Heart left ventricle (tissue), 16 donors: ENCODE measurements around the gene CCDC170. TPM values are rescaled to one million over a fixed set of nuclear protein-coding genes. Genes with fewer than 3 reads are reported as not detected.

Experiments used
- ATAC-seq, 4 donors: fragments of 200-7000 bp; cut with Tn5 transposase; one replicate each; pipeline ENCODE4 v1.9.1; 2020 to 2022; ENCODE audit warnings: moderate library complexity in 4 of 4, mild to moderate bottlenecking in 3 of 4, moderate number of reproducible peaks in 1 of 4
- DNase-seq, 5 donors: peaks; one replicate each; pipeline ENCODE4 v3.0.0-alpha.2; 2020
- H3K27ac ChIP-seq, 12 donors: fragments of 200-600 bp; sonication (generic) in 4 of 12; one replicate each; pipeline versions ENCODE4 v1.5.0 to v1.8.0; 2016 to 2022; ENCODE audit warnings: mild to moderate bottlenecking in 2 of 12
- H3K27me3 ChIP-seq, 9 donors: fragments of 200-600 bp; sonication (generic) in 2 of 9; one replicate each; pipeline versions ENCODE4 v1.5.1 to v1.8.0; 2016 to 2022; ENCODE audit warnings: mild to moderate bottlenecking in 3 of 9
- H3K36me3 ChIP-seq, 9 donors: fragments of 200-600 bp; sonication (generic) in 2 of 9; one replicate each; pipeline versions ENCODE4 v1.5.0 to v1.8.0; 2018 to 2022; ENCODE audit warnings: mild to moderate bottlenecking in 2 of 9
- H3K4me1 ChIP-seq, 12 donors: fragments of 200-600 bp; sonication (generic) in 4 of 12; one replicate each; pipeline versions ENCODE4 v1.5.0 to v1.8.0; 2016 to 2022; ENCODE audit warnings: mild to moderate bottlenecking in 3 of 12
- H3K4me3 ChIP-seq, 12 donors: fragments of 200-600 bp; sonication (generic) in 4 of 12; one replicate each; pipeline versions ENCODE4 v1.5.0 to v1.8.0; 2017 to 2022; ENCODE audit warnings: mild to moderate bottlenecking in 9 of 12, moderate library complexity in 4 of 12
- H3K9me3 ChIP-seq, 12 donors: fragments of 200-600 bp; sonication (generic) in 4 of 12; one replicate each; pipeline versions ENCODE4 v1.5.0 to v1.8.0; 2016 to 2022; ENCODE audit warnings: mild to moderate bottlenecking in 1 of 12
- POLR2A ChIP-seq, 2 donors: fragments of 450-650 bp; IDR thresholded peaks; one replicate each; pipeline ENCODE4 v1.6.1; 2017; ENCODE audit warnings: antibody characterized with exemption in 2 of 2, mild to moderate bottlenecking in 2 of 2, moderate library complexity in 2 of 2
- WGBS, 4 donors: extraction: QIAGEN DNeasy Blood & Tissue Kit in 2 of 4; methylation state at CpG; one replicate each; pipeline versions ENCODE4 v1.1.5 to v1.1.7; 2013 to 2018; 5-methylcytosine and 5-hydroxymethylcytosine counted together
- intact Hi-C, 10 donors: fragments of 100-400 bp; cut with DNase I; formaldehyde crosslinking; loops; one replicate each; pipeline versions ENCODE4 v1.11.1 to v1.14.2; 2022
- polyA plus RNA-seq, 2 donors: library from polyadenylated mRNA; stranded (reverse); fragments of 200-250 nt; gene quantifications; one replicate each; pipeline ENCODE4 v1.2.3, GENCODE V29; 2013
- total RNA-seq, 9 donors: library from RNA; depleted of rRNA in 2 of 9; stranded (reverse); fragments of >200 nt in 2 of 9; fragmentation: NEBNext Ultra II Directional in 3 of 9; extraction: Animal tissue kit (Norgen Biotek cat#: 25700) in 3 of 9; gene quantifications; one replicate each; pipeline versions ENCODE4 v1.1.0 to v1.2.4, GENCODE V29; 2016 to 2023
- TF ChIP-seq, protein P1 (sequence below), 12 donors: fragments of 200-600 bp; sonication (generic) in 4 of 12; IDR thresholded peaks; one replicate each; pipeline versions ENCODE4 v1.5.0 to v1.8.0; 2018 to 2022; ENCODE audit warnings: antibody characterized with exemption in 12 of 12, mild to moderate bottlenecking in 5 of 12
- donor health status: ischemic (EF 13 %, LVEDD 7.1; RV severe dilation, severe dysfunction).
- donor health status: healthy with polysubstance abuse.
- donor health status: DM: no; HTN: yes; CAD: no.
- donor health status: DM: no; HTN: no; CAD: no.
- donor health status: ischemic (EF 25% LVEDD 6.9; RV normal size, moderate dysfunction).
- donor health status: ischemic (EF 25% LVEDD 5.7; RV mildly dilated, moderate dysfunction).
- donor health status: healthy.
- donor health status: DM: yes; HTN: yes; CAD: no.
- donor health status: ischemic (EF 35%, LVEDD 5.7; RV mildly dilated, moderate dysfunction).
- donor health status: nonischemic (EF 11% LVEDD 7.7; RV severe dilation, severe dysfunction).
- donor health status: DM: yes; HTN: yes; CAD: no.
- donor health status: PGD.
- donor health status: ischemic (EF 29% LVEDD 5.4; RV normal size, mild dysfunction).
- donor health status: nonischemic (EF 23%, LVEDD 6.1; RV moderate dilation, normal function).

CCDC170 gene
- total and polyA plus RNA-seq, 11 donors = 0.07 to 4.4 (median 0.31) TPM

DNA sequence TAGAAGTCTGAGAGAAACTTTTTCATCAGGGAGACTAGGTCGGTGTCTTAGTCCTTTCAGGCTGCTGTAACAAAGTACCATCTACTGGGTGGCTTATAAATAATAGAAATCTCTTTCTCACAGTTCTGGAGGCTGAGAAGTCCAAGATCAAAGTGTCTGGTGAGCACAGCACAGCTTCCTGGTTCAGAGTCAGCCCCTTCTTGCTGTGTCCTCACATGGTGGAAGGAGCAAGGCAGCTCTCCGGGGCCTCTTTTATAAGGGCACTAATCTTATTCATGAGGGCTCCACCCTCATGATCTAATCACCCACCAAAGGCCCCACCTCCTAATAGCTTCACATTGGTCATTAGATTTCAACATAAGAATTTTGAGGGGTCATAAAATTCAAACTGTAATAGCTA, 122.8 kb downstream of the CCDC170 start:
- intact Hi-C loops = no loop called here
- peak overlapping the region in 1 of 12 donors; percentile 19 for H3K27ac ChIP-seq
- WGBS, 4 donors = 70 to 84% (median 80%) methylated on average over 2 of the region's 2 CpGs
- ATAC-seq (no peak), DNase-seq (no peak)
- H3K9me3 ChIP-seq = peaks cover 0 to 5% (median 0%) of the 10 kb centered on the region in 12 donors
- H3K27me3 ChIP-seq = peaks cover 0 to 3% (median 0%) of the 10 kb centered on the region in 9 donors
- H3K4me3 ChIP-seq = no peak overlapping the region
- H3K36me3 ChIP-seq = no peaks in the 10 kb centered on the region
- H3K4me1 ChIP-seq = no peaks in the 10 kb centered on the region
- no peak for TF ChIP-seq POLR2A (IDR thresholded peaks at IDR 0.05)
- TF ChIP-seq, protein P1, sequence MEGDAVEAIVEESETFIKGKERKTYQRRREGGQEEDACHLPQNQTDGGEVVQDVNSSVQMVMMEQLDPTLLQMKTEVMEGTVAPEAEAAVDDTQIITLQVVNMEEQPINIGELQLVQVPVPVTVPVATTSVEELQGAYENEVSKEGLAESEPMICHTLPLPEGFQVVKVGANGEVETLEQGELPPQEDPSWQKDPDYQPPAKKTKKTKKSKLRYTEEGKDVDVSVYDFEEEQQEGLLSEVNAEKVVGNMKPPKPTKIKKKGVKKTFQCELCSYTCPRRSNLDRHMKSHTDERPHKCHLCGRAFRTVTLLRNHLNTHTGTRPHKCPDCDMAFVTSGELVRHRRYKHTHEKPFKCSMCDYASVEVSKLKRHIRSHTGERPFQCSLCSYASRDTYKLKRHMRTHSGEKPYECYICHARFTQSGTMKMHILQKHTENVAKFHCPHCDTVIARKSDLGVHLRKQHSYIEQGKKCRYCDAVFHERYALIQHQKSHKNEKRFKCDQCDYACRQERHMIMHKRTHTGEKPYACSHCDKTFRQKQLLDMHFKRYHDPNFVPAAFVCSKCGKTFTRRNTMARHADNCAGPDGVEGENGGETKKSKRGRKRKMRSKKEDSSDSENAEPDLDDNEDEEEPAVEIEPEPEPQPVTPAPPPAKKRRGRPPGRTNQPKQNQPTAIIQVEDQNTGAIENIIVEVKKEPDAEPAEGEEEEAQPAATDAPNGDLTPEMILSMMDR (IDR thresholded peaks at IDR 0.05) = no peak

DNA sequence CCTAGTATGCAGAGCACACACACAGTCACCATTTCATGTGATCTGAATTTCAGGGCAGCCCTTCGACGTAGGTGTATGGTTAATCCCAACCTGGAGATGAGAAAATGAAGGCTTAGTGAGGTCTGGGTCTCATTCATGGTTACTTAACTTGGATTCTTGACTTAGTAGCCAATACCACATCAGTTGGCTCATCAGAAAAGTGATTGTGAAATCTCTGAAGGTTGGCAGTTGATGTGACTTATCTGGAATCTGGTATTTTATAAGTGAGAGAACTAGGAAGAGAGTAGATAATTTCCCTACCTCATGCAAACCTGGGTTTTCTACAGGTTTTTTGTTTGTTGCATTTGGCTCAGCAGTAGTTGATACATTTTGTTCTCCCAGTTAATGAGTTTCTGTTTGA, 123.7 kb downstream of the CCDC170 start:
- no peak overlapping the region for H3K4me3 ChIP-seq
- peaks cover 0 to 3% (median 0%) of the 10 kb centered on the region in 9 donors for H3K27me3 ChIP-seq
- no peak overlapping the region for H3K27ac ChIP-seq
- TF ChIP-seq POLR2A (IDR thresholded peaks at IDR 0.05) = no peak
- TF ChIP-seq, protein P1 (IDR thresholded peaks at IDR 0.05) = no peak
- intact Hi-C loops = no loop called here
- H3K36me3 ChIP-seq = no peaks in the 10 kb centered on the region
- peaks cover 0 to 5% (median 0%) of the 10 kb centered on the region in 12 donors for H3K9me3 ChIP-seq
- ATAC-seq = no peak
- no peaks in the 10 kb centered on the region for H3K4me1 ChIP-seq
- DNase-seq = no peak
- WGBS, 4 donors = 76 to 96% (median 95%) methylated on average over 2 of the region's 2 CpGs

- Histone ChIP-seq H3K9me3 (peaks cover 0 to 5% (median 0%) of the 10 kb centered on the region in 12 donors), H3K27ac (no peak overlapping the region), H3K4me1 (no peaks in the 10 kb centered on the region), H3K4me3 (no peak overlapping the region), H3K36me3 (no peaks in the 10 kb centered on the region), H3K27me3 (peaks cover 0 to 6% (median 0%) of the 10 kb centered on the region in 9 donors)
- no peak for DNase-seq
- TF ChIP-seq, protein P1 (IDR thresholded peaks at IDR 0.05) = no peak
- TF ChIP-seq POLR2A (IDR thresholded peaks at IDR 0.05) = no peak
- no peak for ATAC-seq
- intact Hi-C loops = no loop called here
- 84 to 94% (median 88%) methylated on average over 4 of the region's 4 CpGs for whole genome bisulfite sequencing, 4 donors
These were observed 124.9 kb downstream of the CCDC170 start for GRCh38 chr6:151618717-151619116.

DNA sequence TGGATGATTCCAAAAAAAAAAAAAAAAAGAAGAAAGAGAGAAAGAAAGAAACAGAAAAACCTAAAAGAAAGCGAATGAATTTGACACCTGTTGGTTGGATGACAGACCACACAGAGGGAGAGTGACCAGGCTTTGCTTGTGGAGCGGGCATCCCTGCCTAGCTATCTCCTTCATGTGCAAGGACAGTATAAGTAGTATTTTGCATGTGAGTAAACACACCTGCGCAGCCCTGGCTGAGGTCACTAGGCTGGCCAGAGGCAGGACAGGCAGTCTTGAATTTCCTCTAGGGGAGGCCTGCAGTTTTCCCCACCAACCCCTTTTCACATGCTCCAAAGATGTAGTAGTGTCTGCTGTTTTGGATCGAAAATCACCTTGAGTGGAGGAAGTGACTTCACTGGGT, 126.4 kb downstream of the CCDC170 start:
- H3K4me3 ChIP-seq = no peak overlapping the region
- ATAC-seq (no peak), DNase-seq (no peak)
- intact Hi-C loops = no loop called here
- H3K27me3 ChIP-seq = peaks cover 0 to 7% (median 0%) of the 10 kb centered on the region in 9 donors
- no peak overlapping the region for H3K27ac ChIP-seq
- peaks cover 0 to 5% (median 0%) of the 10 kb centered on the region in 12 donors for H3K9me3 ChIP-seq
- 58 to 77% (median 69%) methylated on average over 4 of the region's 4 CpGs for WGBS, 4 donors
- no peaks in the 10 kb centered on the region for H3K36me3 ChIP-seq
- H3K4me1 ChIP-seq = no peaks in the 10 kb centered on the region
- no peak for TF ChIP-seq POLR2A (IDR thresholded peaks at IDR 0.05)
- TF ChIP-seq, protein P1 (IDR thresholded peaks at IDR 0.05) = no peak
